Muscle layer of colon (tissue), 2 donors: ENCODE measurements around the gene FGF21.

Source experiments
- H3K27ac ChIP-seq: one replicate; pipeline ENCODE4 v1.7.0; 2013; ENCODE audit warnings: low read depth, mild to moderate bottlenecking, low read length, moderate library complexity
- H3K27me3 ChIP-seq, 2 donors: one replicate each; pipeline ENCODE4 v1.7.0; 2013; ENCODE audit warnings: low read length in 2 of 2, mild to moderate bottlenecking in 2 of 2; ENCODE audit not compliant: insufficient read depth in 2 of 2, control insufficient read depth in 1 of 2
- H3K36me3 ChIP-seq: one replicate; pipeline ENCODE4 v1.7.0; 2013; ENCODE audit warnings: mild to moderate bottlenecking, low read length; ENCODE audit not compliant: insufficient read depth
- H3K4me1 ChIP-seq: one replicate; pipeline ENCODE4 v1.7.0; 2013; ENCODE audit warnings: mild to moderate bottlenecking, low read length; ENCODE audit not compliant: insufficient read depth
- H3K4me3 ChIP-seq, 2 donors: one replicate each; pipeline ENCODE4 v1.7.0; 2013; ENCODE audit warnings: low read length in 2 of 2, low read depth in 1 of 2, mild to moderate bottlenecking in 1 of 2, moderate library complexity in 1 of 2
- H3K9ac ChIP-seq: one replicate; pipeline ENCODE4 v1.7.0; 2013; ENCODE audit warnings: low read length
- H3K9me3 ChIP-seq: one replicate; pipeline ENCODE4 v1.7.0; 2013; ENCODE audit warnings: mild to moderate bottlenecking, low read length
- donor health status: abdominal sarcoma.
- donor health status: Adenocarcinoma of cecum.

FGF21 gene

DNA sequence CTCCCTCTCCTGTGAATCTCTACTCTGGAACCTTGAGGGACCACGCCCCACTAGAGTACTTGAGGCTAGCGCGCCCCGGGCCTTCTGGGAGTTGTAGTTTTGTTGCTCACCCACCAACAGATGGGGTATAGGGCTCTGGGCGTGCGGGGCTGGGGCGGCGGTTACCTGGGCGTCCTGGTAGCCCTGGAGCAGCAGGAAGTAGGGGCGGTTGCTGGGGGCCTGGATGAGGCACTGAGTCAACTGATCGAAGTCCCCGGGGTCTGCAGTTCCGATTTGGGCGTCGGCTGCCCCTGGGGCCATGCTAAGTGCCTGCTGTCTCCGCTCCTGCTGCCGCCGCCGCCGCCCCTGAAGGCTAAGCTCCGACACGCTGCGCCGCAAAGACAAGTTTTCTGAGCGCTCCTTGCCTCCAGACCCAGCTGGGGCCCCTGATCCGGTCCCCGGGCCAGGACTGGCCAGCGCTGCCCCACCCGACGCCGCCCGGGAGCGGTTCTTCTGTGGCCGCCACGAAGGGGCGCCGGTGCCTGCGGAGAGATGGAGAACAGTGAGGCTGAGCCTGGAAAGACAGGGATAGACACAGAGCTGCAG lies 20.2 kb upstream of the FGF21 start:
- Histone ChIP-seq H3K36me3 (no peaks in the 10 kb centered on the region), H3K27me3 (peaks cover 0 to 11% of the 10 kb centered on the region in 2 donors), H3K27ac (no peak overlapping the region), H3K9me3 (no peaks in the 10 kb centered on the region), H3K4me1 (no peaks in the 10 kb centered on the region), H3K4me3 (no peak overlapping the region), H3K9ac (no peak overlapping the region)

- peaks cover 0 to 15% of the 10 kb centered on the region in 2 donors for H3K27me3 ChIP-seq
- no peaks in the 10 kb centered on the region for H3K4me1 ChIP-seq
- no peak overlapping the region for H3K27ac ChIP-seq
- no peak overlapping the region for H3K9ac ChIP-seq
- H3K4me3 ChIP-seq: no peak overlapping the region
- H3K36me3 ChIP-seq: no peaks in the 10 kb centered on the region
- H3K9me3 ChIP-seq: no peaks in the 10 kb centered on the region
These were observed 17.8 kb upstream of the FGF21 start for GRCh38 chr19:48737360-48737998.

- H3K4me3 ChIP-seq: peak overlapping the region; percentile 32 to 60
- H3K27me3 ChIP-seq: peaks cover 0 to 15% of the 10 kb centered on the region in 2 donors
- H3K27ac ChIP-seq: no peak overlapping the region
- no peaks in the 10 kb centered on the region for H3K4me1 ChIP-seq
- no peak overlapping the region for H3K9ac ChIP-seq
- H3K36me3 ChIP-seq: no peaks in the 10 kb centered on the region
- no peaks in the 10 kb centered on the region for H3K9me3 ChIP-seq
These were observed 16.5 kb upstream of the FGF21 start for GRCh38 chr19:48738557-48739403.

DNA sequence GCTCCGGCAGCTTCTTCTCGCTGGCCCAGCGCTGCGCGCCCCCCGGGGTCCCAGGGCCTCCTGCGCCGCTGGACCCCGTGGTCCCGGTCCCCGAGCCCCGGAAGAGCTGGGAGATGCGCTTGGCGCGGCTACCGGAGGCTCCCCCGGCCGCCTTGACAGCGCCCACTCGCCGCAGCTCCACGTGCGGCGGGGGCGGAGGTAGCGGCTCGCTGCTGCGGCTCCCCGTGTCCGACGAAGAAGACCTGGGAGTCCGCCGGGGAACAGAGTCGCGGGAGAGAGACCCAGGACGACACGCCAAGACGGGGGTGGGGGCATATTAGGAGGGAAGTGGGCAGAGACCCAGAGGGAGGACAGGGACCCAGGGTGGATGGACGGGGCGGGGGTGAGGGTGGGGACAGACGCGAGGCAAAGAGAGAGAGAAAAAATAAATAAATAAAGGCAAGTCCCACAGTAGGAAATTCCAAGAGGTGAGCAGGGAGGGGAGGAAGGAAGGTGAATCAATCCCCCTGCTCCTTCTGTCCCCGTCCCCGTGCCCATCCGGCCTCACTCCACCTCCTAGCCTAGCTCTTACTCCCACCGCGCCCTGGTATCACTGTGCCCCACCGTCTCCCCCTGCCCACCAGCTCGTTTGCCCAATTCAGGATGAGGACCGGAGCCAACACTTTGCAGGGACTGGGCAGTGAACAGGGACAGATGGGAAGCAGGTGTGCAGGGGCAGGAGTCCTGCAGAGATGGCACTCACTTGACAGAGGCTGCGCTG lies 15.7 kb upstream of the FGF21 start:
- no peaks in the 10 kb centered on the region for H3K9me3 ChIP-seq

GRCh38 chr19:48740164-48740972 lies 15.0 kb upstream of the FGF21 start, which contains the start of gene RASIP1:
Gene RASIP1 (minus strand): TSS chr19:48740610. CDS start chr19:48740282, 328 bp downstream.
- no peaks in the 10 kb centered on the region for H3K4me1 ChIP-seq
- peaks cover 0 to 10% of the 10 kb centered on the region in 2 donors for H3K27me3 ChIP-seq
- peak within 1 kb of the TSS in 1 of 2 donors; percentile 60 for H3K4me3 ChIP-seq
- H3K9ac ChIP-seq: no peak within 1 kb of the TSS
- no peaks in the 10 kb centered on the region for H3K9me3 ChIP-seq
- H3K27ac ChIP-seq: no peak within 1 kb of the TSS
- no peaks in the 10 kb centered on the region for H3K36me3 ChIP-seq

More for the DNA sequence above, 15.7 kb upstream of the FGF21 start:
- peaks cover 0 to 15% of the 10 kb centered on the region in 2 donors for H3K27me3 ChIP-seq
- H3K4me3 ChIP-seq: peak overlapping the region; percentile 32 to 60
- no peak overlapping the region for H3K27ac ChIP-seq
- H3K36me3 ChIP-seq: no peaks in the 10 kb centered on the region
- no peak overlapping the region for H3K9ac ChIP-seq
- no peaks in the 10 kb centered on the region for H3K4me1 ChIP-seq

GRCh38 chr19:48741129-48741999 lies 14.0 kb upstream of the FGF21 start:
- Histone ChIP-seq H3K4me1 (no peaks in the 10 kb centered on the region), H3K36me3 (no peaks in the 10 kb centered on the region), H3K27ac (no peak overlapping the region), H3K4me3 (no peak overlapping the region), H3K9ac (no peak overlapping the region), H3K9me3 (no peaks in the 10 kb centered on the region), H3K27me3 (peaks cover 9 to 19% of the 10 kb centered on the region in 2 donors)

- Histone ChIP-seq H3K9me3 (no peaks in the 10 kb centered on the region), H3K4me1 (no peaks in the 10 kb centered on the region), H3K36me3 (no peaks in the 10 kb centered on the region), H3K27ac (no peak overlapping the region), H3K9ac (no peak overlapping the region), H3K4me3 (no peak overlapping the region), H3K27me3 (peaks cover 11 to 25% of the 10 kb centered on the region in 2 donors)
These were observed 13.2 kb upstream of the FGF21 start for GRCh38 chr19:48742096-48742495.

GRCh38 chr19:48745208-48745995 lies 9.9 kb upstream of the FGF21 start:
- H3K9me3 ChIP-seq: no peaks in the 10 kb centered on the region
- H3K27me3 ChIP-seq: peaks cover 11 to 28% of the 10 kb centered on the region in 2 donors
- H3K36me3 ChIP-seq: no peaks in the 10 kb centered on the region
- H3K27ac ChIP-seq: no peak overlapping the region
- H3K4me1 ChIP-seq: no peaks in the 10 kb centered on the region
- no peak overlapping the region for H3K4me3 ChIP-seq
- no peak overlapping the region for H3K9ac ChIP-seq

- peaks cover 11 to 33% of the 10 kb centered on the region in 2 donors for H3K27me3 ChIP-seq
- H3K4me1 ChIP-seq: no peaks in the 10 kb centered on the region
- H3K4me3 ChIP-seq: no peak overlapping the region
- H3K9ac ChIP-seq: no peak overlapping the region
- H3K9me3 ChIP-seq: no peaks in the 10 kb centered on the region
- H3K36me3 ChIP-seq: no peaks in the 10 kb centered on the region
- H3K27ac ChIP-seq: no peak overlapping the region
These were observed 9.2 kb upstream of the FGF21 start for GRCh38 chr19:48746110-48746509.
